GM18951 (cell line): ENCODE measurements around the gene ST6GALNAC3.
"Not testable (repeated sequence)": the region's sequence is repeated elsewhere in the genome, so short reads cannot be mapped to it uniquely, and the experiment has no call there.

Experiments
- POLR2A ChIP-seq: IDR thresholded peaks from 4 replicates; pipeline ENCODE4 v1.6.1; 2011; ENCODE audit warnings: mild to moderate bottlenecking; ENCODE audit not compliant: insufficient read length, insufficient read depth; ENCODE audit errors: extremely low read depth
- in situ Hi-C: fragments of 300-500 bp; cut with MboI; formaldehyde crosslinking; loops from one replicate; pipeline ENCODE4 v1.12.0; 2022; ENCODE audit warnings: low sequenced_read_pairs, mixed read lengths, inconsistent platforms; ENCODE audit not compliant: unreplicated experiment

ST6GALNAC3 gene

DNA sequence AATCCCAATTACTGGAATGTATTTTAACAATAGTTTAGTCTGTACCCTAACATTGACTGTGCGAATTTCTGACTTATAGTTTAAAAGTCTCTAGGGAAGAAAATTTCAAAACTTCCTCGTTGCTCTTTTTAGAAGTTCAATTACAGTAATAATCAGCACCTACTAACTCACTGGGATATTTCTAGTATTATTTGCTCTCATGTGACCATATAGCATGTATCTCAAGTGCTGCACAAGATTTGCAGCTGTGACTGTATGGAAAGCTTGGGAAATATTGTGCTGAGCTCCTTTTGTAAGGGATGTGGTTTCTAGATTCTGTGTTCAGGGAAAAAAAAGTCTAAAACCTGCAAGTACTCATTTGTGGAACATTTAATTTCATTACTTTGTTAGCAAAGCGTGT lies 153.1 kb downstream of the ST6GALNAC3 start:
- in situ Hi-C loops: no loop called here
- TF ChIP-seq POLR2A: no peak

DNA sequence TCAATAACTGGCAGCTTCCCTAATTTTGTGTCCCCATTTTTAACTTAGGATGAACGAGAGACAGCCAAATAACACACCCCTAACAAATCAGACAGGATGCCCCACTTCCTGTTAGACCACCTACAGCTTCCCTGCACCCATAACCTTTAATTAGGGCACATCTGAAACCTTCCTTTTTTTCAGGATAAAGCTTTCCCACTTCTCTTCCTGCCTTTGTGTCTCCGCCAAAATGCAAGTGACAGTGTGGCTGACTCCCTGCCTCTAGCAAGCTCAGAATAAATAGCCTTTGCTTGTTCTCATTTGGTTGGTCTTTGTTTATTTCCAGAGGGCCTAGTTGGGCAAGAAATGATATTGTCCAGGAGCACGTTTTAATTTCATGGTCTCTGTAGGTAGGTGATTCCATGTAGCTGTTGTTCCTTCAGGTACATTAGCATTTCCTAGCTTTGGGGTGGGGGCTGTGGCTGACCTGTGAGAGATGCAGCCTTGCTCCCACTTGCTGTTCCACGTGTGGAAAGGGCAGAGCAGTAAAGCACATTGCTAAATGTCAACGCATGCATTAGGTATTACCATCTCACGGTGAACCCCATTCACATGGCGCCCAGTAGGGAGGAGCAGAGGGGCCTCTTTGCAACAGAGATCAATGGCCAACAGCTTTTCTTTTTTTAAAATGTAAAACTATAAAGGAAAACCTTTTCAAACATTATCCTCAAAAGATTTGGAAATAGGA lies 154.9 kb downstream of the ST6GALNAC3 start:
- TF ChIP-seq POLR2A: no peak
- in situ Hi-C loops: no loop called here

DNA sequence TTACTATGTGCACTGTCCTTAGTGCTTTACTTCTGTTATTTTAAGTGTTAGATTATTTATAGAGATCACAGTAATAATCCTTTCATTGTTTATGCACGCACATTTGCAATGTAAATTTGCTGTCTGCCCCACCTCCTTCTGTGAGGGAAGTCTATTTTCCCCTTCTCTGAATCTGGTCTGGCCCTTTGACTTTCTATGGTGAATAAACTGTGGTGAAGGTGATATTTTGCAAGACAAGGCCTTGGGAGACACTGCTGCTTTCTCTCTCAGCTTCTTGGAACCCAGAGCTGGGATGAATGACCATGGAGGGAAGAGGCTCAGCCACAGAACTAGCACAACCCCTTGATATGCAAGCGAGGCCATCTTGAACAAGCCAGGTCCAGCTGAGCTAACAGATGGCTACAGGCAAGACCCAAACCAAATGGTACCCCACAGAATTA lies 156.3 kb downstream of the ST6GALNAC3 start:
- in situ Hi-C loops: no loop called here
- TF ChIP-seq POLR2A: no peak

DNA sequence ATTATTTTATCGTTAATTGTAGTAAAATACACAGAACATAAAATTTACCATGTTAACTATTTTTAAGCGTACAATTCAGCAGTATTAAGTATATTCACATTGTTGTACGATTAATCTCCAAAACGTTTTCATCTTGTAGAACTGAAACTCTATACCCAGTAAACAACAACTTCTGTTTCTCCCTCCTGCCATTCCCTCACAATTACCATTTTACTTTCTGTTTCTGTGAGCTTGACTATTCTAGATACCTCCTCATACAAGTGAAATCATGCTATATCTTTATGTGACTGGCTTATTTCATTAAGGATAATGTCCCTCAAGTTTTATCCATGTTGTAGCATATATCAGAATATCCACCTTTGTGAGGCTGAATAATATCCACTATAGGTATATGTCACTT lies 156.8 kb downstream of the ST6GALNAC3 start:
- in situ Hi-C loops: no loop called here
- no peak for TF ChIP-seq POLR2A

DNA sequence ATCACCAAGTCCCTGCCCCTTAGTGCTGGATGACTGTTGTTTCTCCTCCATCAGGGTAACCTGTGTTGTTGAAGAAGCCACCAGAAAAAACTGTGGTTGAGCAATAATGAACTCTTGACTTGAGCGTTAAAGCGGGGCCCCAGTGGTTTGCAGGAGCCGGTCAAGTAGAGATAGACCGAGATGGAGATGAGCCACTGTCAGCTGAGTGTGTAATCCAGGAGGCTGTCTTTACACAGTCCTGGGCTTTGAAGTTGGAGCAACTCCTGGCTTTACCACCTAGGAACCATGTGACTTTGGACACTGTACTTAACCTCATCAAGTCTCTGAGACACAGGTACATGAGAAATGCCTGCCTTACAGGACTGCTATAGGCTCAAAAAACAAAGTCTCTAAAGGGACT lies 158.1 kb downstream of the ST6GALNAC3 start:
- in situ Hi-C loops: no loop called here
- TF ChIP-seq POLR2A: no peak

DNA sequence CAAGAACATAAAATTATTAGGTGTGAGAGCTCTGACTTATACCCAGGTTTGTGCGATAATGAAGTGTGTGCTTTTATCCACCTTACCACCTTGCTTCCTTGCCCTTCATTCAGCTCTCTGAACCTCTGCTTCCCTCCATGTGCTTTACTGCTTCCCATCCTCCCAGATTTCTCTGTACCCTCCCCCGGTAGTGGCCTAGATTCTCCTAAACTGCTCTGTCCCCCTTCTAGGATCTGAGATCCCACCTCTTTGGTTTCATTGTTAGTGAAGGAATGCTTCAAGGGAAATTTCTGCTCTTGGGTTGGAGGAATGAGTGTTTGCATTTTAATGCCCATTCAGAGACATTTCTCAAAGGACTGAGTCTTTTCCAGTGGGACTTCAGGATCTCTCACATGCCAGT lies 159.5 kb downstream of the ST6GALNAC3 start:
- in situ Hi-C loops: no loop called here
- no peak for TF ChIP-seq POLR2A

DNA sequence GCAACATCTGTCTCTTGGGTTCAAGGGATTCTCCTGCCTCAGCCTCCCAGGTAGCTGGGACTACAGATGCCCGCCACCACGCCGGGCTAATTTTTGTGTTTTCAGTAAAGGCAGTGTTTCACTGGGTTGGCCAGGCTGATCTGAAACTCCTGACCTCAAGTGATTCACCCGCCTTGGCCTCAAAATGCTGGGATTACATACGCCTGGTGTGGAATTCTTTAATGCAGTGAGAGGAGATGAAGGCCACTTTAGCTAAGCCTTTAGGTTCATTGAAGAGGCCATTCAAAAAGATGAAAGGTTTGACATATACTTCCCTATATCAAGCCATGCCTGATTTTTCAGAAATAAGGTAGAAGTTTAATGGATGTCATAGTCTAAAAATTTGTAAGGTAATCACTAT lies 162.7 kb downstream of the ST6GALNAC3 start:
- in situ Hi-C loops: no loop called here
- no peak for TF ChIP-seq POLR2A

DNA sequence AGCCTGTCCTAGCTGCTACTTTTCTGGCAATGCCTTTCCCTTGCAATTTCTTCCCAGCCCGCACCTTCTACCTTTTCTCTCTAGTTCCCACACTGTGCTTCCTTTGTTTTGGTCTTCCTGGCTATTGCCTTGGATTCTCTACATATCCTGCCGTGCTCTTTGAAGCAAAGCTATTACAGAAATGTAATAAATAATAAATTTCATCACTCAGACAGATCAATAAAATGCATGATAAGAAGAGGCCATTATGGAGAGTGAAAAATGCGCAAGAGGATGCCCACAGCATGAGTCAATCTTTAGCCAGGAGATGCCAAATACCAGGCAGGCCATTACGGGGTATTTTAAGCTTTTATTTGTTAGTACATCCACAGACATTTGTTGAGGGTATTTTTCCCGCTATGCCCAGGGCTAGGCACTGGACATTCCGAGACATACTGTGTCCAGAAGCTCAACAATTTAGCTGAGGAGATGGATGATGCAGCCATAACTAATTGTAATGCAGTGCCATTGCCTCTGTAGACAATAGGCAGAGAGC lies 163.6 kb downstream of the ST6GALNAC3 start:
- in situ Hi-C loops: no loop called here
- TF ChIP-seq POLR2A: no peak

DNA sequence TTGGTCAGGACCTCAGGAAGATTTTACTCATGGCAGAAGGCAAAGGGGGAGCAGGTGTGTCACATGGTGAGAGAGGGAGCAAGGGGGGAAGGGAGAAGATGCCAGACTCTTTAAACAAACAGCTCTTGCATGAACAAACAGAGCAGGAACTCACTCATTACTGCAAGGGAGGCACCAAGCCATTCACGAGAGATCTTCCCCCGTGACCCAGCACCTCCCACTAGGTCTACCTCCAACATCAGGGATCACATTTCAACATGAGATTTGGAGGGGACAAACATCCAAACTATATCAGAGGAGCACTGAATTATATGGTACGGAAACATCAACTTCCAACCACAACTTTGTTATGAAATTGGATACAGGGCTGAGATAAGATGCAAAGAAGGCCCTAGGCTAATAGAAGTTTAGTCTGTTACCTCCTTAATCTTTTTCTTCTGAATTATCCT lies 164.9 kb downstream of the ST6GALNAC3 start:
- TF ChIP-seq POLR2A: no peak
- in situ Hi-C loops: no loop called here

DNA sequence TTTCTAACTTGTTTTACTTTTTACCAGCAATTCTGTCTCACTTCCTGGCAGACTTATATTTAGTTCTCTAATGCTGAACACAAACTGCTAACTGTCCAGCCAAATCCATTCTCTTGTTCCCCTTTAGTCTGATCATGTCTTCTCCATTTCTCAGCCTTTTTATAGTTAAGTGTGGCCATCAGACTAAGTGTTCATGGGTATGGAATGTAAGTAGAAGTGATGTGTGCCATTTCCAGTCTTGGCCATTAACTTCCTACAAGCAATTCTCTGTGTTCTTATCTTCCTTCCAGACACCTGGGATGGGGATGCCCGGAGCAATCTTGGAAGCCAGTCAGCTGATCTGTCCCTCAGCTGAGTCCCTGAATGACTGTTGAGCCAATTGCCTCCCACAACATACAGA lies 165.8 kb downstream of the ST6GALNAC3 start:
- in situ Hi-C loops: no loop called here
- no peak for TF ChIP-seq POLR2A

DNA sequence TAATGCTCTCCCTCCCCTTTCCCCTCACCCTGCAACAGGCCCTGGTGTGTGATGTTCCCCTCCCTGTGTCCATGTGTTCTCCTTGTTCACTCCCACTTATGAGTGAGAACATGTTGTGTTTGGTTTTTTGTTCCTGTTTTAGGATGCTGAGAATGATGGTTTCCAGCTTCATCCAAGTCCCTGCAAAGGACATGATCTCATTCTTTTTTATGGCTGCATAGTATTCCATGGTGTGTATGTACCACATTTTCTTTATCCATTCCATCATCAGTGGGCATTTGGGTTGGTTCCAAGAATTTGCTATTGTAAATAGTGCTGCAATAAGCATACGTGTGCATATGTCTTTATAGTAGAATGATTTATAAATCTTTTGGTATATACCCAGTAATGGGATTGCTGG lies 168.0 kb downstream of the ST6GALNAC3 start:
- in situ Hi-C loops: not testable (repeated sequence)

DNA sequence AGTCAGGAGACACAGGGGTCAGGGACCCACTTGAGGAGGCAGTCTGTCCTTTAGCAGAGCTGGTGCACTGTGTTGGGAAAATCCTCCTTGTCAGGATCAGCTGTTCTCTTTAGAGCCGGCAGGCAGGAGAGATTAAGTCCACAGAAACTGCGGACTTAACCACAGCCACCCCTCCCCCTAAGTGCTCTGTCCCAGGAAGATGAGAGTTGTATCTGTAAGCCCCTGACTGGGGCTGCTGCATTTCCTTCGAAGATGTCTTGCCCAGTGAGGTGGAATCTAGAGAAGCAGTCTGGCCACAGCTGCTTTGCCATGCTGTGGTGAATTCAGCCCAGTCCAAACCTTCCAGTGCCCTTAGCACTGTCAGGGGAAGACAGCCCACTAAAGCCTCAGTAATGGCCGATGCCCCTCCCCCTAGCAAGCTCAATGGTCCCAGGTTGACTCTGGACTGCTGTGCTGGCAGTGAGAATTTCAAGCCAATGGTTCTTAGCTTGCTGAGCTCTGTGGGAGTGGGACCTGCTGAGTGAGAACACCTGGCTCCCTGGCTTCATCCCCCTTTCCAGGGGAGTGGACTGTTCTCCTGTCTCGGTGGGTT lies 172.8 kb downstream of the ST6GALNAC3 start:
- in situ Hi-C loops: no loop called here
- no peak for TF ChIP-seq POLR2A

DNA sequence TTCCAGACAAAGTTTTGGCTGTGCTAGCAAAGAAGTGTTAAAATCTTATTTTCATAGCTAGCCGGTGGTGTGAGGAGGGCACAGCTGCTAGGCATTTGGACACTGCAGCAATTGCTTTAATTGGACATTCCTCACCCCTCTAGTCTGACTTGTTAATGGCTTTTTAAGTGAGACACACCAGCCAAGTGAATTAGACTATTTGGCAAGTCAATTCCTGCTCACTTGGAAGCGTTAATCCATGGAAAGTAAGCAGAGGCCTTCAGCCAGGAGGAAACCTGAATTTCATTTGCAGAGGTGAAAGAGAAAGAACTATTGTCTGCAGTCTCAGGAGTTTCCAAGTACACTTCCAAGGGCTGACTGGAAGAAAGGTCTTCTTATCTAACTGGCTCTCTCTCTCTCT lies 175.7 kb downstream of the ST6GALNAC3 start:
- no peak for TF ChIP-seq POLR2A
- in situ Hi-C loops: no loop called here

DNA sequence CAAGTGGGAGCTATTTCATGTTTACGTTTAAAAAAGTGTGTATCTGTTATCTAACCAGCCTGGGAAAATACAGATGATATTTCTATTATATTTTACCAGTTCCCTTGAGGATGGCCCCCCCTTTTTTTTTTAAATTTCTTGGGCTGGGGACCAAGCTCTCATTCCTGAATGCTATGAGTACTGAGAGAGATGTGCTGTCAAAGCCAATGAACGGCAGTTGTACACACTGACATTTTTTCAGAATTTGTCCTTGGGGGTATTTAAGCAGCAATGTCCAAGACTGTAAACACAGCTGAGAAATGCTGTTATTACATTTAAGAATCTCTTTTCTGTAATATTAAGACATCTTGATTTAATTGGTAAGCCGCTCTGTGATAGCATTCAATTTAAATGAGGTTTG lies 177.9 kb downstream of the ST6GALNAC3 start:
- in situ Hi-C loops: no loop called here
- TF ChIP-seq POLR2A: no peak
